K562 (cell line): Measurements from ENCODE around the gene MEFV. TPM values are rescaled to one million over a fixed set of nuclear protein-coding genes. Genes with fewer than 3 reads are reported as not detected.

ENCODE experiments used
- ADNP ChIP-seq: fragments of 200-800 bp; sonication (Bioruptor generic); IDR thresholded peaks from 2 replicates; pipeline ENCODE4 v1.6.1; 2016; ENCODE audit warnings: missing genetic modification characterization, missing compliant biosample characterization
- CHCHD3 ChIP-seq: fragments of 250-450 bp; sonication (Bioruptor Pico); IDR thresholded peaks from 2 replicates; pipeline ENCODE4 v2.1.2; 2022; ENCODE audit warnings: mild to moderate bottlenecking
- DACH1 ChIP-seq: fragments of 450-650 bp; IDR thresholded peaks from 2 replicates; pipeline ENCODE4 v1.6.1; 2018; ENCODE audit not compliant: partially characterized antibody
- E2F5 ChIP-seq: sonication (generic); formaldehyde crosslinking; IDR thresholded peaks from 2 replicates; pipeline ENCODE4 v1.8.0; 2022; ENCODE audit warnings: mild to moderate bottlenecking, missing genetic modification reagents
- ILK ChIP-seq: fragments of 450-650 bp; IDR thresholded peaks from 2 replicates; pipeline ENCODE4 v1.6.1; 2016; ENCODE audit warnings: missing genetic modification characterization, low read depth, mild to moderate bottlenecking, missing compliant biosample characterization, moderate library complexity, borderline replicate concordance
- RUNX1 ChIP-seq: sonication (generic); IDR thresholded peaks from 2 replicates; pipeline ENCODE4 v1.6.1; 2016; ENCODE audit warnings: antibody characterized with exemption, low read depth
- SOX6 ChIP-seq: fragments of 450-650 bp; IDR thresholded peaks from 2 replicates; pipeline ENCODE4 v1.6.1; 2014; ENCODE audit warnings: mild to moderate bottlenecking
- SP2 ChIP-seq: IDR thresholded peaks from 2 replicates; pipeline ENCODE4 v1.6.1; 2011; ENCODE audit warnings: mild to moderate bottlenecking, low read depth, low read length, moderate library complexity; ENCODE audit not compliant: poor library complexity, severe bottlenecking; ENCODE audit errors: extremely low read depth
- TGIF2 ChIP-seq: sonication (generic); formaldehyde crosslinking; IDR thresholded peaks from 2 replicates; pipeline ENCODE4 v1.8.1; 2022; ENCODE audit warnings: mild to moderate bottlenecking, missing genetic modification reagents, moderate library complexity
- ZFP30 ChIP-seq: fragments of 250-450 bp; sonication (Bioruptor Pico); IDR thresholded peaks from 2 replicates; pipeline ENCODE4 v1.8.0; 2022; ENCODE audit warnings: moderate library complexity, mild to moderate bottlenecking, inconsistent platforms, borderline replicate concordance
- ZMIZ1 ChIP-seq, 2 experiments: fragments of 150-350 bp in 1 of 2; IDR thresholded peaks; 2 replicates each; pipeline ENCODE4 v1.6.1; 2012 to 2016; ENCODE audit warnings: low read depth in 2 of 2, low read length in 2 of 2, mild to moderate bottlenecking in 1 of 2, moderate library complexity in 1 of 2
- ZNF134 ChIP-seq: fragments of 250-450 bp; sonication (Bioruptor Pico); conservative IDR thresholded peaks from 2 replicates; pipeline ENCODE4 v1.4.0; 2020
- ZNF165 ChIP-seq: fragments of 250-450 bp; sonication (Bioruptor Pico); IDR thresholded peaks from 2 replicates; pipeline ENCODE4 v1.4.0; 2020; ENCODE audit warnings: borderline replicate concordance
- ZNF263 ChIP-seq: sonication (generic); formaldehyde crosslinking; IDR thresholded peaks from 2 replicates; pipeline ENCODE4 v1.8.0; 2022; ENCODE audit warnings: mild to moderate bottlenecking, missing genetic modification reagents, borderline replicate concordance
- ZNF274 ChIP-seq: IDR thresholded peaks from 2 replicates; pipeline ENCODE4 v1.6.1; 2011; ENCODE audit warnings: low read depth, mild to moderate bottlenecking, low read length, moderate library complexity, borderline replicate concordance
- ZNF324 ChIP-seq: fragments of 250-450 bp; sonication (Bioruptor Pico); IDR thresholded peaks from 2 replicates; pipeline ENCODE4 v1.4.0; 2020; ENCODE audit warnings: mild to moderate bottlenecking
- ZNF354B ChIP-seq: fragments of 250-450 bp; sonication (Bioruptor Pico); IDR thresholded peaks from 2 replicates; pipeline ENCODE4 v1.4.0; 2020
- ZNF398 ChIP-seq: fragments of 250-450 bp; sonication (Bioruptor Pico); IDR thresholded peaks from 2 replicates; pipeline ENCODE4 v1.8.0; 2021; ENCODE audit warnings: moderate library complexity, mild to moderate bottlenecking, inconsistent platforms
- ZNF431 ChIP-seq: sonication (generic); formaldehyde crosslinking; IDR thresholded peaks from 2 replicates; pipeline ENCODE4 v1.8.0; 2022; ENCODE audit warnings: mild to moderate bottlenecking, missing genetic modification reagents
- ZNF436 ChIP-seq: fragments of 250-450, 450-650 bp; sonication (Bioruptor Pico); formaldehyde crosslinking; IDR thresholded peaks from 2 replicates; pipeline ENCODE4 v1.7.0; 2020; ENCODE audit warnings: mild to moderate bottlenecking
- ZNF717 ChIP-seq: fragments of 250-450 bp; sonication (Bioruptor Pico); IDR thresholded peaks from 2 replicates; pipeline ENCODE4 v1.5.0; 2021
- ZNF780A ChIP-seq: fragments of 250-450 bp; sonication (Bioruptor Pico); IDR thresholded peaks from 2 replicates; pipeline ENCODE4 v1.5.0; 2021; ENCODE audit warnings: mild to moderate bottlenecking
- polyA plus RNA-seq, 8 experiments: library from polyadenylated mRNA; depleted of rRNA in 4 of 8; stranded (reverse) in 5 of 8; unstranded in 3 of 8; fragments of >200 nt; fragmentation: Nextera tagmentation in 2 of 8; fragmentation: Illumina TruSeq in 1 of 8; extraction: Ambion mirVana in 2 of 8; extraction: Trizol in 1 of 8; gene quantifications; 2 replicates each; pipeline versions ENCODE4 v1.2.1 to v1.2.3, GENCODE V29; 2011 to 2014; ENCODE audit warnings: inconsistent platforms in 1 of 8, missing spikeins in 1 of 8
- total RNA-seq, 7 experiments: library from RNA; depleted of rRNA in 6 of 7; stranded (reverse); fragments of >200 nt in 6 of 7; fragmentation: Illumina TruSeq in 2 of 7; extraction: Trizol in 2 of 7; gene quantifications; 2 replicates each; pipeline versions ENCODE4 v1.2.1 to v1.2.3, GENCODE V29; 2011 to 2021; ENCODE audit warnings: low replicate concordance in 1 of 7

MEFV gene
- total and polyA plus RNA-seq, 9 of the 15 experiments (the other 6 are each of a cell fraction or from before 2014, with no cell fraction given) = 0.14 TPM; not detected in 8

- peak; percentile 57 for TF ChIP-seq SP2
- TF ChIP-seq RUNX1 = no peak
- TF ChIP-seq ZNF274 = no peak
- TF ChIP-seq SOX6 = peak; percentile 44
- no peak for TF ChIP-seq ILK (tag)
- TF ChIP-seq ZNF354B = no peak
- no peak for TF ChIP-seq DACH1
- TF ChIP-seq ZFP30 (CRISPR knock-in tag) = no peak
- no peak for TF ChIP-seq ZNF780A (CRISPR knock-in tag)
- no peak for TF ChIP-seq ZNF165 (CRISPR knock-in tag)
- no peak for TF ChIP-seq ZNF717
- TF ChIP-seq ZNF263 (CRISPR knock-in tag) = no peak; the same call in 1 of the 2 replicates
- no peak for TF ChIP-seq ZNF134 (CRISPR knock-in tag)
- TF ChIP-seq ADNP (tag) = no peak
- TF ChIP-seq E2F5 = peak; percentile 91; the same call in 1 of the 2 replicates
- no peak for TF ChIP-seq CHCHD3 (CRISPR knock-in tag)
- TF ChIP-seq ZMIZ1 (IDR thresholded peaks at IDR 0.05; ENCODE audit: low read depth in 2 of 2, low read length in 2 of 2) = no peak
- peak; percentile 57 for TF ChIP-seq TGIF2
- no peak for TF ChIP-seq ZNF398 (CRISPR knock-in tag)
- no peak for TF ChIP-seq ZNF324
- TF ChIP-seq ZNF431 (CRISPR knock-in tag) = peak; percentile 88
- no peak for TF ChIP-seq ZNF436 (CRISPR knock-in tag)
Measured at GRCh38 chr16:3264137-3265036, 8.0 kb upstream of the MEFV start (continued).
